NCI-H2196 treated with DMSO at 0.1 percent for 48 hours (cell line): ENCODE measurements around the gene IFNK.

Source experiments
- DNase-seq: peaks from one replicate; lab custom pipeline; 2025; ENCODE audit not compliant: unreplicated experiment; lab: John Stamatoyannopoulos, UW

IFNK gene

GRCh38 chr9:27537756-27538155 lies 13.7 kb downstream of the IFNK start:
- no peak for DNase-seq

GRCh38 chr9:27538647-27539046 lies 14.6 kb downstream of the IFNK start:
- no peak for DNase-seq

DNA sequence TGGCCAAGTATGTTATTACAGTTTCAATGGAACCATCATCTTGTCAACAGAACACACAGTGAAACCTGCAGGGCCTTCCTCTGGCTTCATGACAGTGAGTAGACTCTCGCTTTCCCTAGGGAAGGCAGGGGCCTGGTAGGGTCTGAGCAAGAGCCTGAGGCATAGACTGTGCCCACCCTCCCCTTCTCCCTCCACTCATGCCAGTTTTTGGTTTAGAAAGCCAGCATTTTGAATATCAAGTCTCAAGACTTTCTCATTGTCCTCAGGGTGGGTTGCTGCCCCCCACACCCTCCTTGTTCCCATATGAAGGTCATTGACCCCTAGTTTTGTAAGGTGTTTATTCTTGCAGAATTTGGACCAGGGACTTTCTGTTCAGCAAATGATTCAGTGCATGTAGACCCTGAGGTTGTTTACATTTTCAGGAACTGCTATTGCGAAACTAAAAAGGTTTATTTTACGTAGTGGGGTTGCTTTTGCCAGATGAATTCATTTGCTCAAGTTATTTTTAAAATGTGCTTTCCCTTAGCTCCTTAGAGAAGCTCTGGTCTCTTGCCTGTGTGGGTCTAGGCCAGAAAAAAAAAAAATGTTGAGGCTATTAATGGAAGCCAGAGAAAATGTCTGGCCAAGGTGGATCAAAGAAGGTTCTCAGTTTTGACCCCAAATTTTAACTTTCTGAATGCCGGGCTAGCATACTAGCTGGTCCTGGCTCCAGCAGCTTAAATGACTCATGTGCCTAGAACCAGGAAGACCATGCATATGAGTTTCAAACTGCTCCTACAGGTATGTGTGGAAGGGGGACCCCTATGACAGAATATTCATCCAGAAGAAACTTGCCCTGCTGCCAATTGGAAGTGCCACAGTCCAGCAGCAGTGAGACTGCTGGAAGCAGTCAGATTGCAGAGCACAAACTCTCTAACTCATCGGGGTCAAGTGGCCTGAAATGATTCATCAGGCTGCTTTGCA lies 15.7 kb downstream of the IFNK start:
- DNase-seq, result no peak

DNA sequence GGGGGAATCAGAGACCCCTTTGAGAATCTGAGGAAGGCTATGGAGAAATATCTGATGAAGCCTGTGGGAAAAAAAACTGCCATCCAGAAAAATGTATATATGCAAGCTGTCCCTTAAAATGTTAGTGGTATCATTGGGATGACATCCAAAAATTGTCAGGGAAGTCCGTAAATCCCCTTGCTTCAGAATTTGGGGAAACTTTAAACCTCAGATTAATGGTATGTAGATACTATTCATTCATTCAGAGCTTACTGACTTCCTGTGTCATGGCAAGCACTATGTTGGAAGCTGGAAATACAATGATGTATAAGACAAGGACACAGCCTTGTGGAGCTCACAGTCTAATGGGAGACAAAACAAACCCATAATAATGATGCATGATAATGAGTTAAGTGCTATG lies 16.4 kb downstream of the IFNK start:
- DNase-seq, result no peak

- no peak for DNase-seq
Observed at GRCh38 chr9:27541740-27542139, 17.6 kb downstream of the IFNK start.

- no peak for DNase-seq
Observed at GRCh38 chr9:27542508-27542907, 18.4 kb downstream of the IFNK start.

DNA sequence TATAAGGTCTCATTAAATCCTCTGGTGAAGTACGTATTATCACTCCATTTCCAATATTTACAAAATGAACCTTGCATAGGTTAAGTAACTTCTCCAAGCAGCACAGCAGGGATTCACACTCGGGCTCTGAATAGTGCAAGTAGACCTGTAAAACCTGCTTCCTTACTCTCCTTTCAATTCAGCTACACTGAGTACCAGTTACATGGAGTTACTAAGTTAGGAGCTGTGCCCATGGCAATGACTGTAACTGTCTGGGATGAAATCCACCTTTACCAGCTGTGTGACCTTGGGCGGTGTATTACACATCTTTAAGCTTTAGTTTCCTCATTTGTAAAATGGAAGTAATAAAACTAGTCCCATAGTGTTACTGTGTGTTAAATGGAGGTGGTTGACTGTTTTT lies 21.4 kb downstream of the IFNK start:
- no peak for DNase-seq

DNA sequence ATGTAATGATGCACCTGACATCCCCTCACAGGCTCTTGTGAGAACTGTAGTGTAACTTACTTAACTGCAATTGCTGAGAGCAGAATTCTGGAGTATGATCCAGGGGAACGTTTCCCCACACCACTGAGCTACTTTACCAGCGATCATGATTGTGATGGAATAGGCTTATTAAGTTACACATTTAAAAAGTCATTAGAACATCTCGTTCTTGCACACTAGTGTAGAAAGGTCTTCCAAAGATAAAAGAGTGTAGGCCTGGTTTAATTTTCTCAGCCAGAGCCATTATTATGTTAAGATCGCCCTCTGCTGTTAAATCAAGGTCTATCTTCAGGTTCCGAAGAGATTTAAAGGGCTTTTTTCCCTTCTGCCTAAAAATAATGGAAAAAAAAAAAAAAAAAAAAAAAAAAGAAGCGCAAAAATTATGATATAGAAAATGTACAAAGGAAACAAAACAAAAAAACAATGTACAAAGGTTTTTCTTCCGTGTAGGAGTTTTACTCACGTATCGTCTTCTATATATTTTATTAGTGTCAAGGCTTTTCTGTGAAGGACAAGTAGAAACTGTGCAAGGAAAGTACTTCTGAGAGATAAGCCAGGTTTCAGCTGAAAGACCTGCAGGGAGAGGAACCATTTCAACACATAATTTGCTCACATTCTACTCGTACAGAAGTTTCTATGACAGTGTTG lies 24.1 kb downstream of the IFNK start:
- no peak for DNase-seq

- DNase-seq, result no peak
Observed at GRCh38 chr9:27549196-27549755, 25.2 kb downstream of the IFNK start.

GRCh38 chr9:27554712-27555111 lies 30.6 kb downstream of the IFNK start:
- no peak for DNase-seq

DNA sequence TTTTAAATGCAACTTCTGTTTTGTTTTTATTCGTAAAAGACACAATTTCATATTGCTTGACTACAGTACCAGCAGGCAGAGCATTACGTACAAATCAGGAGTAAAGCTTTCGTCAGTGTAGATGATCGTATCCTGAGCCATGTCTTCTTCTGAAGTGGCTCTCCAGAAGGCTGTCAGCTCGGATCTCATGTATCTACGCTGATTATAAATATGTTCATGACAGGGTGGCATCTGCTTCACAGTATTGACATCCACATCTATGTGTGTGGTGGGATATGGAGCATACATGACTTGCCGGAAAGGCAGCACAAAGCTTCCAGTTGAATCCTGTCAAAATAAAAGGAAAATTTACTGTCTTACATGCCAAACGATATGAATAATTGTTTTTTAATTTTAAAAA lies 32.4 kb downstream of the IFNK start:
- DNase-seq, result no peak

DNA sequence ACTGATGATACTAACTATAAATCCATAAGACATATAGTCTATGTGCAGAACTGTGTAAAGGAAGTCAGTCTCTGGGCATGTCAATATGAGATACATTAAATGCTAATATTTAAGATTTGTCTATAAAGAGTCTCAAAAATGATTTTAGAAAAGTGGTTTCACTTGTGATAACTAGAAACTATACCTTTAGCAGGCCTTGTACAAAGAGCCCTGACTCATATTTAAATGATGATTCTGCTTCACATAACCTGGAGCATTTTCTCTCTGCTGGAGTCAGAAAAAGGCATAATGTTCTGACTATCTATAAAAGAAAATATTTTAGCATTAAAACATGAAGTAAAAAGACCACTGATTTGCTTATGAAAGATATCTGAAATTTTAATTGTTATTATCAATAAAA lies 34.2 kb downstream of the IFNK start:
- no peak for DNase-seq

- DNase-seq, result no peak
Observed at GRCh38 chr9:27560457-27560856, 36.4 kb downstream of the IFNK start.

- DNase-seq, result no peak
Observed at GRCh38 chr9:27561685-27562084, 37.6 kb downstream of the IFNK start.

DNA sequence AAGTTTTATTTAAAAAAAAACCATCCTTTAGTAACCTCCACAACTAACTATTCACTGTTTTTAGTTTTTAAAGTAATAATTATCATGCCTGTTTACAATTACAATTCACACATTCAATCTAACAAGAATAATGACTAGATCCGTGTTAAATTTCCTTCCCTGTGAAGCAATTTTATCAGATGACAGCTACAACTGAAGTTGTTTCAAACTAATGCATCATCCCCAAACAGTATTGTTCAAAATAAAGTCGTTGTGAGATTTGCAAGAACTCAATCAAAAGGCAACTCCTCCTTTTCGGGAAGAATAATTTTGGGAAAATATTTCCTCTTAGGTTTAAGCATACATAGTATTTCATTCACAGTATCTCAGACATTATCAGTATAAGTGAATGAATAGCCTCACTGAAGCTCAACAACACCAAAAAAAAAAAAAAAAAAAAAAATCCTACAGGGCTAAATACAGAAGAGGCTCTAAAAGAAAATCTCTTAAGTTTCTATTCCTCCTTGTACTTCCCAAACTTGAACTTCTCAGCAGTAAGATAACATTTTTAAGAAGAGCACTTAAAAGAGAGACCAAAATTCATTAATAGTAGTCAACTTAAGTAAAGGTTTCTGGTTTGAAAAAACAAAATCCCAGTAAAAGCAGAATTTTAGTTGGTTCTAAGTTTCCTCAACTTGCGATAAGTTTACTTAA lies 39.8 kb downstream of the IFNK start:
- no peak for DNase-seq

- no peak for DNase-seq
Observed at GRCh38 chr9:27564670-27565069, 40.6 kb downstream of the IFNK start.

- no peak for DNase-seq
Observed at GRCh38 chr9:27565696-27566095, 41.6 kb downstream of the IFNK start.

DNA sequence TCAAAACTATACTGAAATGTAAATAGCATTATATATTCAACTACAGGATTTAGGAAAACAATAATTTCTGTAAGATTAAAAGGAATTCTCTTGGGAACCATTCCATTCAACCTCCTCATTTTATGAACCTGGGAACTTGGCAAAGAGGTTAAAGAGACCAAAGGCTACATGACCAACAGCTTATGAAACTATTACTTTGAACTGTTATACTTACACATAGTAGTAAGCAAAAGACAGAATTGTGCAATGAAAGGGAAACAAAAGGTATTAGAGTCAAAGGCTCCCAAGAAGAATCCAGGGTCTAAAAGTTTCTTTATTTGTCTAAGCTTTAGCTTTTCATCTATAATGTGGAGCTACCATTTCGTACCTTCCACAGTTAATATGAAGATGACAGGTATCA lies 42.0 kb downstream of the IFNK start:
- no peak for DNase-seq

- no peak for DNase-seq
Observed at GRCh38 chr9:27569406-27569805, 45.3 kb downstream of the IFNK start.

DNA sequence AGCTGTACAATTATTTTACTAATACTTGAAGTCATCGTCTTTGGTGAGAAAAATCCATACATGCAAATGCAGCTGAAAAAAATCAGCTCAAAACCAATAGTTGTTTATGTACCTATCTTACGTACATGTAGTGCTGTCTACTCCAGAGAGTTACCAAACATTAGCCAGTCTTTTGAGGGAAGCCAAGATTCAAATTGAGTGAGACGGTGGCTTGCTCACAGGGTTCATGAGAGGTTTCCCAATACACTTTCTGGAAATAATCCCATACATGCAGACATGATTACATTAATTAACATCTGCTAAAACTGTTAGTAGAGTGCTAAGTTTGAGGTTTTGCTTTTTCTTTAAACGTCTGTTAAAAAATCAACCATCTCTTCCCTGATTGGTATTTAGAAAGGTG lies 46.9 kb downstream of the IFNK start:
- DNase-seq, result no peak

GRCh38 chr9:27572061-27572460 lies 48.0 kb downstream of the IFNK start:
- DNase-seq, result no peak

GRCh38 chr9:27572566-27572917 lies 48.5 kb downstream of the IFNK start:
- no peak for DNase-seq
